A549 (cell line): ENCODE data around the gene GRIN3A. TPM values are rescaled to one million over a fixed set of nuclear protein-coding genes. Genes with fewer than 3 reads are reported as not detected.

Experiments
- ATAC-seq, 2 experiments: fragments of 200-7000 bp in 1 of 2; fragments of >200 bp in 1 of 2; cut with Nextera tagmentation in 1 of 2; cut with Tn5 transposase in 1 of 2; 3 replicates each; pipeline versions ENCODE4 v1.8.0 to v1.9.1; 2018 to 2020; ENCODE audit warnings: mild to moderate bottlenecking in 1 of 2, moderate library complexity in 1 of 2
- CTCF ChIA-PET: fragments of 300-600 bp; sonication (Branson Sonifier 250); formaldehyde crosslinking; extraction: SDS; loops from one replicate; lab custom pipeline; 2021; ENCODE audit warnings: antibody characterized with exemption, inconsistent platforms; lab: Yijun Ruan, JAX
- POLR2A ChIA-PET: fragments of 350-600 bp; formaldehyde crosslinking; extraction: SDS; loops from one replicate; lab custom pipeline; 2021; ENCODE audit warnings: antibody characterized with exemption, inconsistent platforms; lab: Yijun Ruan, JAX
- DNase-seq, 2 experiments: peaks; one replicate each; pipeline versions ENCODE4 v3.0.0 to v3.0.0-alpha.2; 2011 to 2016; ENCODE audit warnings: low read depth in 1 of 2, low spot score in 1 of 2
- FAIRE-seq: peaks from 2 replicates; lab custom pipeline; 2011; peaks lifted over from hg19 to GRCh38; lab: Jason Lieb, UNC
- H3K27ac ChIP-seq, 2 experiments: fragments of >200 bp; sonication (Bioruptor Twin); formaldehyde crosslinking; 3 replicates each; pipeline ENCODE4 v1.5.1; 2016 to 2017
- H3K4me1 ChIP-seq: fragments of >200 bp; sonication (Bioruptor Twin); formaldehyde crosslinking; 3 replicates; pipeline ENCODE4 v1.6.1; 2016
- H3K4me2 ChIP-seq: fragments of >200 bp; sonication (Bioruptor Twin); formaldehyde crosslinking; 3 replicates; pipeline ENCODE4 v1.6.1; 2016
- H3K4me3 ChIP-seq: fragments of >200 bp; sonication (Bioruptor Twin); formaldehyde crosslinking; 3 replicates; pipeline ENCODE4 v1.5.1; 2016
- H3K9me3 ChIP-seq: fragments of >200 bp; sonication (Bioruptor Twin); formaldehyde crosslinking; 3 replicates; pipeline ENCODE4 v1.6.1; 2016
- CEBPB ChIP-seq, 2 experiments: fragments of >200 bp in 1 of 2; sonication (Bioruptor Twin) in 1 of 2; formaldehyde crosslinking in 1 of 2; IDR thresholded peaks; 2 replicates each; pipeline ENCODE4 v1.6.1; 2012 to 2016
- CHD2 ChIP-seq: fragments of 150-350 bp; IDR thresholded peaks from 2 replicates; pipeline ENCODE4 v1.6.1; 2014; ENCODE audit warnings: low read length; ENCODE audit not compliant: partially characterized antibody
- EHF ChIP-seq: fragments of 250-450 bp; sonication (Bioruptor Pico); IDR thresholded peaks from 2 replicates; pipeline ENCODE4 v1.5.0; 2020; ENCODE audit warnings: mild to moderate bottlenecking
- ESRRA ChIP-seq: fragments of 150-350 bp; IDR thresholded peaks from 2 replicates; pipeline ENCODE4 v1.6.1; 2014; ENCODE audit warnings: mild to moderate bottlenecking, low read length, borderline replicate concordance
- FOXS1 ChIP-seq: fragments of 250-450 bp; sonication (Bioruptor Pico); IDR thresholded peaks from 2 replicates; pipeline ENCODE4 v1.5.0; 2020; ENCODE audit warnings: mild to moderate bottlenecking, moderate library complexity
- HOXB13 ChIP-seq: fragments of 250-450 bp; sonication (Bioruptor Pico); IDR thresholded peaks from 2 replicates; pipeline ENCODE4 v1.5.0; 2020; ENCODE audit warnings: low read depth, mild to moderate bottlenecking, moderate library complexity
- KDM1A ChIP-seq: fragments of 200-600 bp; sonication (generic); IDR thresholded peaks from 2 replicates; pipeline ENCODE4 v1.6.1; 2016; ENCODE audit warnings: low read depth, mild to moderate bottlenecking
- MAFK ChIP-seq: fragments of 450-650 bp; IDR thresholded peaks from 2 replicates; pipeline ENCODE4 v1.6.1; 2014; ENCODE audit not compliant: partially characterized antibody
- POLR2A ChIP-seq: IDR thresholded peaks from 2 replicates; pipeline ENCODE4 v1.6.1; 2012; ENCODE audit warnings: mild to moderate bottlenecking, low read length
- POLR2AphosphoS2 ChIP-seq: conservative IDR thresholded peaks from 2 replicates; pipeline ENCODE4 v1.6.1; 2012; ENCODE audit warnings: low read length, improper control_type of control experiment, inconsistent platforms
- RARB ChIP-seq: fragments of 250-450 bp; sonication (Bioruptor Pico); IDR thresholded peaks from 2 replicates; pipeline ENCODE4 v1.8.0; 2021; ENCODE audit warnings: mild to moderate bottlenecking, moderate library complexity
- RFX5 ChIP-seq: fragments of 450-650 bp; IDR thresholded peaks from 2 replicates; pipeline ENCODE4 v1.7.1; 2014; ENCODE audit warnings: antibody characterized with exemption, mild to moderate bottlenecking, moderate library complexity
- RNF2 ChIP-seq: fragments of 200-600 bp; sonication (generic); IDR thresholded peaks from 2 replicates; pipeline ENCODE4 v1.6.1; 2016; ENCODE audit warnings: low read depth, mild to moderate bottlenecking, antibody characterized with exemption, moderate library complexity, borderline replicate concordance
- SMC3 ChIP-seq: fragments of >200 bp; sonication (Bioruptor Twin); formaldehyde crosslinking; IDR thresholded peaks from 3 replicates; pipeline ENCODE4 v1.6.1; 2018; ENCODE audit warnings: inconsistent platforms
- SREBF2 ChIP-seq: fragments of 450-650 bp; IDR thresholded peaks from 2 replicates; pipeline ENCODE4 v1.6.1; 2014; ENCODE audit warnings: mild to moderate bottlenecking, moderate library complexity
- TP53 ChIP-seq: fragments of 250-450 bp; sonication (Bioruptor Pico); IDR thresholded peaks from 2 replicates; pipeline ENCODE4 v1.5.0; 2021; ENCODE audit warnings: mild to moderate bottlenecking, moderate library complexity
- ZFP36 ChIP-seq: fragments of 450-650 bp; IDR thresholded peaks from 2 replicates; pipeline ENCODE4 v1.6.1; 2014; ENCODE audit warnings: borderline replicate concordance; ENCODE audit not compliant: partially characterized antibody
- ZNF302 ChIP-seq: fragments of 250-450 bp; sonication (Bioruptor Pico); IDR thresholded peaks from 2 replicates; pipeline ENCODE4 v1.9.0; 2021; ENCODE audit warnings: inconsistent platforms, mild to moderate bottlenecking, moderate library complexity
- whole genome bisulfite sequencing: methylation state at CpG from one replicate; pipeline ENCODE4 v1.1.6; 2017; ENCODE audit errors: missing lambda C conversion rate; 5-methylcytosine and 5-hydroxymethylcytosine counted together
- polyA plus RNA-seq, 4 experiments: library from polyadenylated mRNA; depleted of rRNA in 3 of 4; stranded (reverse); fragments of >200 nt; fragmentation: RNase III in 1 of 4; extraction: RNeasy Plus Mini Kit Qiagen cat#74134 plus additional on column Dnase treatment in 1 of 4; gene quantifications; 2 replicates in 3 of 4; 3 replicates in 1 of 4; pipeline ENCODE4 v1.2.3, GENCODE V29; 2011 to 2017
- TF ChIP-seq, protein P1 (sequence below): fragments of 200-600 bp; sonication (generic); IDR thresholded peaks from 2 replicates; pipeline ENCODE4 v1.6.1; 2016; ENCODE audit warnings: antibody characterized with exemption, mild to moderate bottlenecking, moderate library complexity
- TF ChIP-seq, protein P2 (sequence below): fragments of 250-450 bp; sonication (Bioruptor Pico); IDR thresholded peaks from 2 replicates; pipeline ENCODE4 v1.5.0; 2021; ENCODE audit warnings: mild to moderate bottlenecking, moderate library complexity, borderline replicate concordance
- TF ChIP-seq, protein P3 (sequence below): IDR thresholded peaks from 2 replicates; pipeline ENCODE4 v1.6.1; 2012

The GRIN3A gene
- polyA plus RNA-seq, 2 of the 4 experiments (the other 2 are of a cell fraction) = not detected

DNA sequence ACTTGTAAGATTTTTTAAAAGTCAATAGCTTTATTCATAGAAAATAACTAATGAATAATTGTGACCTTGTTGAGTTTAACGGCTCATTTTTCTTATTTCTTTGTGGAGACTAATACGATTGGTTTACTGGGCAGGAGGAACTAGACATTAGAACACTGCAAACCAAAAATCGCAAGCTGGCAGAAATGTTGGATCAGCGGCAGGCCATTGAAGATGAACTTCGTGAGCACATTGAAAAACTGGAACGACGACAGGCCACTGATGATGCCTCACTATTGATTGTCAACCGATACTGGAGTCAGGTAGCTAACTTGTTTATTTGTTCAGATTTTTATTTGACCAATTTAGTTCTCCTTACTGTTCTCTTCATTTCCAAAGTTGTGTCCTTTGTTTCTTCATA is 198.4 kb downstream of the GRIN3A start:
- no peak for ATAC-seq
- ChIA-PET CTCF (interaction anchor here (0.9 to 3.3 kb wide), 4 partner anchors 9 to 91 kb away, joined by 3 to 12 read pairs (median 8); no protein-coding TSS in a partner anchor), POLR2A (no interaction called here)
- peaks cover 16% of the 10 kb centered on the region; the same call in 1 of the 3 replicates for H3K4me1 ChIP-seq
- FAIRE-seq = peak; percentile 92
- H3K4me2 ChIP-seq = no peak overlapping the region
- DNase-seq = no peak
- TF ChIP-seq CEBPB (IDR thresholded peaks at IDR 0.05) (no peak), ZNF302 (CRISPR knock-in tag) (no peak), EHF (CRISPR knock-in tag) (no peak), SREBF2 (no peak), ZFP36 (no peak), KDM1A (no peak), ESRRA (no peak), POLR2A (no peak), MAFK (peak; percentile 83)
- H3K9me3 ChIP-seq = no peaks in the 10 kb centered on the region
- WGBS = 92% methylated on average over 8 of the region's 8 CpGs
- H3K27ac ChIP-seq = no peak overlapping the region
- no peak overlapping the region for H3K4me3 ChIP-seq

DNA sequence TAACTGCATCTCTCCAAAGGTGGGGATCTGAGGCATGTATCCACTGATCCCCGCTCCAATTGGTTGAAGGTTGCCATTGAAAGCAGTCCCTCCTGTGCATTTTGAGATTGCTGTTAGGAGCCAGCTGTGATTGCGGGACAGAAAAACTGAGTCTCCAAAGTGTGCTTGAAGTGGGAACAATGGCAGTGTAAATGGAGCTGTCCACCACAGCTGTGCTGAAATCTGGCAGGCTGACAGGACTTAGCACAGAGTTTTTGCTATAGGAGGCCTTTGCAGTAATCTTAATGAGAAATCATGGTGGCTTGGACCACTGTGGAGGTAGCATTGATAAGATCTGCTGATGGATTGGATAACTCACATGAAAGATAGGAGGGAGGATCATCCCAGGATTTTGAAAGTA is 201.5 kb downstream of the GRIN3A start:
- H3K27ac ChIP-seq = no peak overlapping the region
- 94% methylated on average over 2 of the region's 2 CpGs for WGBS
- ATAC-seq = no peak
- TF ChIP-seq SMC3 = no peak
- TF ChIP-seq, protein P1, sequence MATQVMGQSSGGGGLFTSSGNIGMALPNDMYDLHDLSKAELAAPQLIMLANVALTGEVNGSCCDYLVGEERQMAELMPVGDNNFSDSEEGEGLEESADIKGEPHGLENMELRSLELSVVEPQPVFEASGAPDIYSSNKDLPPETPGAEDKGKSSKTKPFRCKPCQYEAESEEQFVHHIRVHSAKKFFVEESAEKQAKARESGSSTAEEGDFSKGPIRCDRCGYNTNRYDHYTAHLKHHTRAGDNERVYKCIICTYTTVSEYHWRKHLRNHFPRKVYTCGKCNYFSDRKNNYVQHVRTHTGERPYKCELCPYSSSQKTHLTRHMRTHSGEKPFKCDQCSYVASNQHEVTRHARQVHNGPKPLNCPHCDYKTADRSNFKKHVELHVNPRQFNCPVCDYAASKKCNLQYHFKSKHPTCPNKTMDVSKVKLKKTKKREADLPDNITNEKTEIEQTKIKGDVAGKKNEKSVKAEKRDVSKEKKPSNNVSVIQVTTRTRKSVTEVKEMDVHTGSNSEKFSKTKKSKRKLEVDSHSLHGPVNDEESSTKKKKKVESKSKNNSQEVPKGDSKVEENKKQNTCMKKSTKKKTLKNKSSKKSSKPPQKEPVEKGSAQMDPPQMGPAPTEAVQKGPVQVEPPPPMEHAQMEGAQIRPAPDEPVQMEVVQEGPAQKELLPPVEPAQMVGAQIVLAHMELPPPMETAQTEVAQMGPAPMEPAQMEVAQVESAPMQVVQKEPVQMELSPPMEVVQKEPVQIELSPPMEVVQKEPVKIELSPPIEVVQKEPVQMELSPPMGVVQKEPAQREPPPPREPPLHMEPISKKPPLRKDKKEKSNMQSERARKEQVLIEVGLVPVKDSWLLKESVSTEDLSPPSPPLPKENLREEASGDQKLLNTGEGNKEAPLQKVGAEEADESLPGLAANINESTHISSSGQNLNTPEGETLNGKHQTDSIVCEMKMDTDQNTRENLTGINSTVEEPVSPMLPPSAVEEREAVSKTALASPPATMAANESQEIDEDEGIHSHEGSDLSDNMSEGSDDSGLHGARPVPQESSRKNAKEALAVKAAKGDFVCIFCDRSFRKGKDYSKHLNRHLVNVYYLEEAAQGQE = peak; percentile 86
- TF ChIP-seq, all 56 proteins: peak for 1
- peaks cover 21% of the 10 kb centered on the region for H3K4me1 ChIP-seq
- ChIA-PET CTCF (interaction anchor here (0.8 to 12.1 kb wide), 2 partner anchors 9 to 78 kb away, joined by 3 to 178 read pairs; no protein-coding TSS in a partner anchor), POLR2A (no interaction called here)
- DNase-seq (no peak), FAIRE-seq (no peak)
- no peak overlapping the region for H3K4me3 ChIP-seq
- H3K4me2 ChIP-seq = no peak overlapping the region; the same call in 2 of the 3 replicates
- H3K9me3 ChIP-seq = no peaks in the 10 kb centered on the region

DNA sequence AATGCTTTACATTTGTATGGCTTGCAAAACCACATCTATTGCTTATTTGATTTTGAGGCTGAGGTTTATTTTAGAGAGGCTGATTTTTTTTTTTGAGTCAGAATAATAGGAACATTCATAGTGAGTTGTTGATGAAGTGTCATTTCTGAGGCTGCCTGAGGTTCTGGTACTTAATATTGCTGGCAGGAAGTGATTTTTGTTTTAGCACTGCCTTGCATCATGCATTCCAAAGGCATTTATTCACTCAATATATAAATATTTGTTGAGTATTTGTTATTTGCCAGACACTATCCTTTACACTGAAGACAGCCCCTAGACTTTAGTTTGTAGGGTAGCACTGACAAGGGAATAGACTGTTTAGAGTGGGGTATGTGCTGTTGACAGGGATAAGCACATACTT is 202.1 kb downstream of the GRIN3A start:
- DNase-seq = no peak
- Histone ChIP-seq H3K4me3 (no peak overlapping the region), H3K4me2 (peak overlapping the region; percentile 29), H3K9me3 (no peaks in the 10 kb centered on the region), H3K27ac (no peak overlapping the region), H3K4me1 (peaks cover 21% of the 10 kb centered on the region)
- ChIA-PET POLR2A (no interaction called here), CTCF (interaction anchor here (10.2 to 12.1 kb wide), 2 partner anchors 77 to 86 kb away, joined by 81 to 178 read pairs; no protein-coding TSS in a partner anchor)
- no peak for ATAC-seq
- no peak for TF ChIP-seq POLR2AphosphoS2
- no peak for TF ChIP-seq CHD2
- TF ChIP-seq RFX5 = no peak
- no peak for TF ChIP-seq RNF2
- no peak for TF ChIP-seq SMC3
- TF ChIP-seq RARB (CRISPR knock-in tag) = no peak
- no peak for TF ChIP-seq HOXB13 (CRISPR knock-in tag)
- TF ChIP-seq TP53 (CRISPR knock-in tag) = no peak
- TF ChIP-seq ESRRA = no peak
- TF ChIP-seq FOXS1 (CRISPR knock-in tag) = no peak
- TF ChIP-seq, protein P2, sequence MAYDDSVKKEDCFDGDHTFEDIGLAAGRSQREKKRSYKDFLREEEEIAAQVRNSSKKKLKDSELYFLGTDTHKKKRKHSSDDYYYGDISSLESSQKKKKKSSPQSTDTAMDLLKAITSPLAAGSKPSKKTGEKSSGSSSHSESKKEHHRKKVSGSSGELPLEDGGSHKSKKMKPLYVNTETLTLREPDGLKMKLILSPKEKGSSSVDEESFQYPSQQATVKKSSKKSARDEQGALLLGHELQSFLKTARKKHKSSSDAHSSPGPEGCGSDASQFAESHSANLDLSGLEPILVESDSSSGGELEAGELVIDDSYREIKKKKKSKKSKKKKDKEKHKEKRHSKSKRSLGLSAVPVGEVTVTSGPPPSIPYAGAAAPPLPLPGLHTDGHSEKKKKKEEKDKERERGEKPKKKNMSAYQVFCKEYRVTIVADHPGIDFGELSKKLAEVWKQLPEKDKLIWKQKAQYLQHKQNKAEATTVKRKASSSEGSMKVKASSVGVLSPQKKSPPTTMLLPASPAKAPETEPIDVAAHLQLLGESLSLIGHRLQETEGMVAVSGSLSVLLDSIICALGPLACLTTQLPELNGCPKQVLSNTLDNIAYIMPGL (CRISPR knock-in tag) = no peak
- TF ChIP-seq ZNF302 (CRISPR knock-in tag) = no peak
- TF ChIP-seq, protein P1 = no peak
- TF ChIP-seq, protein P3, sequence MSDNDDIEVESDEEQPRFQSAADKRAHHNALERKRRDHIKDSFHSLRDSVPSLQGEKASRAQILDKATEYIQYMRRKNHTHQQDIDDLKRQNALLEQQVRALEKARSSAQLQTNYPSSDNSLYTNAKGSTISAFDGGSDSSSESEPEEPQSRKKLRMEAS = no peak
- no peak for FAIRE-seq
